Esophagus (tissue), 2 donors: ENCODE data around the gene ABCA7. TPM values are rescaled to one million over a fixed set of nuclear protein-coding genes. Genes with fewer than 3 reads are reported as not detected.

Experiments used
- H3K27ac ChIP-seq, 2 donors: one replicate each; pipeline ENCODE4 v1.5.1; 2013; ENCODE audit warnings: low read depth in 2 of 2, mild to moderate bottlenecking in 2 of 2, inconsistent platforms in 1 of 2, low read length in 1 of 2, moderate library complexity in 1 of 2
- H3K27me3 ChIP-seq, 2 donors: one replicate each; pipeline ENCODE4 v1.6.1; 2013; ENCODE audit warnings: low read length in 2 of 2, control low read depth in 1 of 2, mild to moderate bottlenecking in 1 of 2; ENCODE audit not compliant: insufficient read depth in 2 of 2, control insufficient read depth in 1 of 2
- H3K36me3 ChIP-seq, 2 donors: one replicate each; pipeline ENCODE4 v1.6.1; 2013; ENCODE audit warnings: low read length in 1 of 2; ENCODE audit not compliant: control insufficient read depth in 2 of 2, insufficient read depth in 2 of 2
- H3K4me1 ChIP-seq, 2 donors: one replicate each; pipeline ENCODE4 v1.6.1; 2013; ENCODE audit warnings: low read length in 1 of 2; ENCODE audit not compliant: control insufficient read depth in 2 of 2, insufficient read depth in 2 of 2
- H3K4me3 ChIP-seq, 2 donors: one replicate each; pipeline ENCODE4 v1.5.1; 2013; ENCODE audit warnings: low read length in 2 of 2, mild to moderate bottlenecking in 2 of 2, low read depth in 1 of 2, moderate library complexity in 1 of 2
- H3K9me3 ChIP-seq, 2 donors: one replicate each; pipeline ENCODE4 v1.6.1; 2013; ENCODE audit warnings: mild to moderate bottlenecking in 2 of 2, low read depth in 1 of 2, low read length in 1 of 2, moderate library complexity in 1 of 2; ENCODE audit not compliant: control insufficient read depth in 2 of 2, insufficient read depth in 1 of 2
- WGBS, 2 donors: extraction: QIAGEN DNeasy Blood & Tissue Kit; methylation state at CpG; one replicate each; pipeline ENCODE4 v1.1.7; 2013; 5-methylcytosine and 5-hydroxymethylcytosine counted together
- polyA plus RNA-seq, 2 donors: library from polyadenylated mRNA; stranded (reverse); fragments of 200-250 nt; gene quantifications; one replicate each; pipeline ENCODE4 v1.2.3, GENCODE V29; 2013
- donor health status: healthy with polysubstance abuse.
- donor health status: Bipolar disorder and iron deficiency.

Gene ABCA7
- polyA plus RNA-seq, 2 donors: 11.4 to 26.4 TPM

- WGBS, 2 donors: 36 to 43% methylated on average over 33 to 54 of the region's 54 CpGs
- Histone ChIP-seq H3K36me3 (peaks cover 0 to 9% of the 10 kb centered on the region in 2 donors), H3K27me3 (no peaks in the 10 kb centered on the region), H3K9me3 (no peaks in the 10 kb centered on the region), H3K4me1 (peaks cover 4 to 8% of the 10 kb centered on the region in 2 donors), H3K4me3 (no peak overlapping the region), H3K27ac (no peak overlapping the region)
Measured at GRCh38 chr19:1074544-1075283, 34.8 kb downstream of the ABCA7 start.

- peaks cover 2 to 5% of the 10 kb centered on the region in 2 donors for H3K4me1 ChIP-seq
- no peak overlapping the region for H3K27ac ChIP-seq
- WGBS, 2 donors: 70 to 80% methylated on average over 4 of the region's 4 CpGs
Measured at GRCh38 chr19:1076046-1076386, 36.1 kb downstream of the ABCA7 start.

DNA sequence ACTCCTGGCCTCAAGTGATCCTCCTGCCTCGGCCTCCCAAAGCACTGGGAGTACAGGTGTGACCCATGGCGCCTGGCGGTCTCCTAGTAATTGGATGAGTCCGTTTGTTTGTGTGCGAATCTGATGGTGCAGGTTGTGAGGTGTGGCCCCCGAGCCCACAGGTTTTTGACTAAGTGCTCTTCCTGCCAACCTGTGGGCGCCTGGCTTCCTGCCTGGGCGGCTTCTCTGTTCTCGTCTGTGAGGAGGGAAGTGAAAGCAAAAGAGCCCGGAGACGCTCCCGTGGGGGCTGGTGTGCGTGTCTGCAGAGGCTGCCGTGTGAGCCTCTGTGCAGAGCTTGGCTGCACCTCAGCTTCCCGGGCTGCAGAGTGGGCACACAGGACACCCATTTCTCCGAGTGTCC, 37.0 kb downstream of the ABCA7 start:
- Histone ChIP-seq H3K9me3 (no peaks in the 10 kb centered on the region), H3K27ac (peak overlapping the region; percentile 11 to 36), H3K4me1 (peaks cover 5% of the 10 kb centered on the region in 2 donors), H3K36me3 (peaks cover 0 to 9% of the 10 kb centered on the region in 2 donors), H3K4me3 (peak overlapping the region; percentile 17 to 35), H3K27me3 (no peaks in the 10 kb centered on the region)
- WGBS, 2 donors: 25 to 27% methylated on average over 16 of the region's 16 CpGs

More at GRCh38 chr19:1076046-1076386, 36.1 kb downstream of the ABCA7 start:
- H3K9me3 ChIP-seq: no peaks in the 10 kb centered on the region
- H3K4me3 ChIP-seq: no peak overlapping the region
- H3K36me3 ChIP-seq: peaks cover 0 to 9% of the 10 kb centered on the region in 2 donors
- no peaks in the 10 kb centered on the region for H3K27me3 ChIP-seq

DNA sequence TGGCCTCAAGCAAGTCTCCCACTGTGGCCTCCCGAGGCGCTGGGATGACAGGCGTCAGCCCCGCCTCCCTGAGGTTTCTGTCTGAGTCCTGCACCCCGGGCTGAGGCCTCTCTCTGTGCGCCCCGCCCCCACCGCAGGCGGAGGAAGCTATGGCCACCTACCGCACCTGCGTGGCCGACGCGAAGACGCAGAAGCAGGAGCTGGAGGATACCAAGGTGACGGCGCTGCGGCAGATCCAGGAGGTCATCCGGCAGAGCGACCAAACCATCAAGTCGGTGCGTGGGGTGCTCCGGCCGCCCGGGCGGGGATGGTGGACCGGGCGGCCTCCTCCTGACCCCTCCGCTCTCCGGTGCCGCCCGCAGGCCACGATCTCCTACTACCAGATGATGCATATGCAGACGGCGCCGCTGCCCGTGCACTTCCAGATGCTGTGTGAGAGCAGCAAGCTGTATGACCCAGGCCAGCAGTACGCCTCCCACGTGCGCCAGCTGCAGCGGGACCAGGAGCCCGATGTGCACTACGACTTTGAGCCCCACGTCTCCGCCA, 39.7 kb downstream of the ABCA7 start:
- no peaks in the 10 kb centered on the region for H3K9me3 ChIP-seq
- H3K4me1 ChIP-seq: peaks cover 5 to 17% of the 10 kb centered on the region in 2 donors
- no peak overlapping the region for H3K4me3 ChIP-seq
- no peak overlapping the region for H3K27ac ChIP-seq
- 87 to 88% methylated on average over 44 to 45 of the region's 45 CpGs for WGBS, 2 donors
- H3K27me3 ChIP-seq: no peaks in the 10 kb centered on the region
- H3K36me3 ChIP-seq: peaks cover 0 to 4% of the 10 kb centered on the region in 2 donors

- H3K4me1 ChIP-seq: peaks cover 5 to 21% of the 10 kb centered on the region in 2 donors
- no peaks in the 10 kb centered on the region for H3K9me3 ChIP-seq
- no peak overlapping the region for H3K27ac ChIP-seq
- no peaks in the 10 kb centered on the region for H3K27me3 ChIP-seq
- WGBS, 2 donors: 92 to 93% methylated on average over 49 to 50 of the region's 50 CpGs
- H3K36me3 ChIP-seq: peaks cover 0 to 6% of the 10 kb centered on the region in 2 donors
- no peak overlapping the region for H3K4me3 ChIP-seq
Measured at GRCh38 chr19:1080360-1081161, 40.7 kb downstream of the ABCA7 start.

GRCh38 chr19:1081301-1082164, 41.6 kb downstream of the ABCA7 start:
- Histone ChIP-seq H3K9me3 (no peaks in the 10 kb centered on the region), H3K36me3 (peaks cover 0 to 14% of the 10 kb centered on the region in 2 donors), H3K4me1 (peaks cover 5 to 23% of the 10 kb centered on the region in 2 donors), H3K27me3 (no peaks in the 10 kb centered on the region), H3K27ac (peak overlapping the region; percentile 14 to 59), H3K4me3 (peak overlapping the region in 1 of 2 donors; percentile 3)
- 55 to 64% methylated on average over 55 to 58 of the region's 58 CpGs for WGBS, 2 donors

GRCh38 chr19:1082165-1082927, 42.4 kb downstream of the ABCA7 start:
- WGBS, 2 donors: 20 to 24% methylated on average over 21 to 51 of the region's 51 CpGs
- H3K4me1 ChIP-seq: peaks cover 5 to 23% of the 10 kb centered on the region in 2 donors
- H3K27me3 ChIP-seq: no peaks in the 10 kb centered on the region
- peaks cover 0 to 18% of the 10 kb centered on the region in 2 donors for H3K36me3 ChIP-seq
- peak overlapping the region; percentile 5 to 44 for H3K4me3 ChIP-seq
- peak overlapping the region; percentile 65 to 85 for H3K27ac ChIP-seq
- H3K9me3 ChIP-seq: no peaks in the 10 kb centered on the region

GRCh38 chr19:1082928-1083816, 43.3 kb downstream of the ABCA7 start:
- H3K27me3 ChIP-seq: no peaks in the 10 kb centered on the region
- peak overlapping the region; percentile 65 to 72 for H3K27ac ChIP-seq
- WGBS, 2 donors: 71 to 72% methylated on average over 57 to 59 of the region's 59 CpGs
- H3K4me1 ChIP-seq: peaks cover 5 to 20% of the 10 kb centered on the region in 2 donors
- peak overlapping the region; percentile 5 to 44 for H3K4me3 ChIP-seq
- H3K9me3 ChIP-seq: no peaks in the 10 kb centered on the region
- peaks cover 0 to 22% of the 10 kb centered on the region in 2 donors for H3K36me3 ChIP-seq
